Esophagus squamous epithelium (tissue), 4 donors: Measurements from ENCODE around the gene ITPK1.

ENCODE experiments used
- POLR2A ChIP-seq, 4 donors: fragments of 450-650 bp; IDR thresholded peaks; one replicate each; pipeline ENCODE4 v1.6.1; 2017; ENCODE audit warnings: antibody characterized with exemption in 4 of 4, mild to moderate bottlenecking in 4 of 4, moderate library complexity in 3 of 4
- TF ChIP-seq, protein P1 (sequence below), 6 experiments: fragments of 450-650 bp in 4 of 6; fragments of 200-600 bp in 2 of 6; sonication (generic) in 2 of 6; IDR thresholded peaks; one replicate each; pipeline ENCODE4 v1.5.1; 2016 to 2019; ENCODE audit warnings: antibody characterized with exemption in 6 of 6, mild to moderate bottlenecking in 4 of 6, moderate library complexity in 4 of 6

DNA sequence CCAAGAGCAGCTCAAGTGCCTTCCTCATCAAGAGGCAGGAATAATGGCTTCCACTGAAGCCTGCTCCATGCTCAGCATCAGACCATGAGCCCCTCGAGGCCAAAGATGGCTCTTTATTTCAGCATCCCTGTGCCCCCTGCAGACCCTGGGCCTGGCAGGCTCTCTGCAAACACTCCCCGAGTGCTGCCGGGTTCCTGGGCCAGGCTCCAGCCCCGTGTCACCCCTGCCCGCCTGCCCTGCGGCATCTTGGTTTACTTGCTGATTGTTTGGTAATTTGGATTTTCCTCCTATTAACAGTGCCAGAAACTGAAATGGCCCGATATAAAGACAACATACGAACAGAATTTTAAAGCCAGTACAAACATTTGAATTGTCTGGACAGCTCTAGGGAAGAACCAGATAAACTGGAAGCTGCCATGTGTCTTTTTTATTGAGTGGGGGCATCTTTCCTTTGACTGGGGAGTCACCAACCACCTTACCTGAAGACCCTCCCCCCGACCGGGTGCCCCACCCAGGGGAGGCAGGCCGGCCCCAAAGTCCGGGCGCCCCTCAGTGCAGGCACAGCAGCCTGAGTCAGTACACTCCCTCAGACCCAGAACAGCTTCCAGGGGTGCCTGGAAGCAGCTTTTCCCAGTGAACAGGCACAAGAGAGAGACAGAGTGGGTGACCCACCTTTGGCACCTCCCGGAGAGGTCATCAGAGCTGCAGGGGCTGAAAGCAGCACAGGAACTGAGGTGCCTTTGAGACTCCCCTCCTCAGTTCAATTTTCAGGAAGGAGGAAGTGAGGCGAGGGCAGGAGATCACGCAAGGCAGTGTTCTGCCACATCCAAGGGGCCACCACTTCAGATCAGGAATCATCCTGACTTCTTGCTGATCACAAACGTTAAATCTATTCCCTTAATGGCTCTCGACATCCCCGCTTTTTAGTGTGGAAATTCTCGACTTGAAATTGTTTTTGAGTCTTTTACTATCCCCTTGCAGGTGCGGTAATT lies 30.6 kb downstream of the ITPK1 start:
- no peak for TF ChIP-seq POLR2A (IDR thresholded peaks at IDR 0.05)
- TF ChIP-seq, protein P1, sequence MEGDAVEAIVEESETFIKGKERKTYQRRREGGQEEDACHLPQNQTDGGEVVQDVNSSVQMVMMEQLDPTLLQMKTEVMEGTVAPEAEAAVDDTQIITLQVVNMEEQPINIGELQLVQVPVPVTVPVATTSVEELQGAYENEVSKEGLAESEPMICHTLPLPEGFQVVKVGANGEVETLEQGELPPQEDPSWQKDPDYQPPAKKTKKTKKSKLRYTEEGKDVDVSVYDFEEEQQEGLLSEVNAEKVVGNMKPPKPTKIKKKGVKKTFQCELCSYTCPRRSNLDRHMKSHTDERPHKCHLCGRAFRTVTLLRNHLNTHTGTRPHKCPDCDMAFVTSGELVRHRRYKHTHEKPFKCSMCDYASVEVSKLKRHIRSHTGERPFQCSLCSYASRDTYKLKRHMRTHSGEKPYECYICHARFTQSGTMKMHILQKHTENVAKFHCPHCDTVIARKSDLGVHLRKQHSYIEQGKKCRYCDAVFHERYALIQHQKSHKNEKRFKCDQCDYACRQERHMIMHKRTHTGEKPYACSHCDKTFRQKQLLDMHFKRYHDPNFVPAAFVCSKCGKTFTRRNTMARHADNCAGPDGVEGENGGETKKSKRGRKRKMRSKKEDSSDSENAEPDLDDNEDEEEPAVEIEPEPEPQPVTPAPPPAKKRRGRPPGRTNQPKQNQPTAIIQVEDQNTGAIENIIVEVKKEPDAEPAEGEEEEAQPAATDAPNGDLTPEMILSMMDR (IDR thresholded peaks at IDR 0.05): no peak
